GM20431 (cell line): Measurements from ENCODE around the gene GRAMD2B.
"Not testable (repeated sequence)": the region's sequence is repeated elsewhere in the genome, so short reads cannot be mapped to it uniquely, and the experiment has no call there.

Experiments
- in situ Hi-C: fragments of 300-500 bp; cut with MseI, MboI; formaldehyde crosslinking; loops from one replicate; pipeline ENCODE4 v1.15.0; 2020; ENCODE audit warnings: low sequenced_read_pairs; ENCODE audit not compliant: unreplicated experiment

The GRAMD2B gene

GRCh38 chr5:126470529-126470928 is 47.3 kb downstream of the GRAMD2B start:
- in situ Hi-C loops = not testable (repeated sequence)

DNA sequence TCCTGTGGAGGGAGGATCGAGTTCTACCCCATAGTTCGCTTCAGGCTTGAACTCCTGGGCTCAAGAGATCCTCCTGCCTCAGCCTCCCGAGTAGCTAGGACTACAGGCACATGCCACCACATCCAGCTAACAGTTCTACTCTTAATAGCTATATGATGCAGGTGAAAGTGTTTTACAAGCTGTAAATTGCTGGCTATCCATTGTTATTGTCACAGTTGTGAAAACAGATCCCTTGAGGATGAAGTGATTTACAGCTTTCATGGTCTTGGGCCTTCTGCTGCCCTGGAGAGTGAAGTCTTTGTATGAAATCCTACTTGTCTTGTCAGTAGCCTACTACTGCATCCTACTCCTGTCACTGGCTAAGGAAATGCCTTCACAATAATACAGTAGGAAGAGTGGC is 48.0 kb downstream of the GRAMD2B start:
- in situ Hi-C loops = no loop called here

DNA sequence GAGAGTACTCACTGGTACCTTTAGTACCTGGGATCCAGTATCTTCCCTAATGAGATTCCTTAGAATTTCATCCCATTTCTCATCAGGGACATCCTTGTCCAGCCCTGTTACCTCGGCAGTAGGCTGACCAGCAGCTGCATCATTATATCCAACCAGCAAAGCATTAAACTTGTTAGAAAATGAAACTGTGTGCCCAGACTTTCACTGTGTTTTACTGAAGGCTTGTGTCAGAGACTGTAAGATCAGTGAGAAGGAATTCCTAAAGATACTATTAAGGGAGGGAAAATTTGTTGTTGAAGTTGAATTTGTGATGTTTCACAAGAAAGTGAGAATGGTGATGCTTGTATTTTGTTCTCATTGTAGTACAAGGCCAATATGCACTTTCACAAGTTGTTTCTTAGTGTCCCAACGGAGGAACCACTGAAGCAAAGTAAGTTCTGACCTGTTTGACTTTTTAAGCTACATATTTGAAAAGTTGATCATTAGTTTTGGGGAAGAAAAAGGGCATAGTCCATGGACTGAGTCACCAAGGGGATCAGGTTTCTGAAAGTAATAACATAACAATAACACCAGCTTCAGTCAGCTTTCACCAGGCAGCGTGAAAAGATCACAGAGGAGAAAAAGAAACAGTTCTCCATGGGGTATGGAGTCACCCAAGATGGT is 48.8 kb downstream of the GRAMD2B start:
- in situ Hi-C loops = no loop called here

- in situ Hi-C loops = no loop called here
Observed at GRCh38 chr5:126472538-126472889, 49.3 kb downstream of the GRAMD2B start.

GRCh38 chr5:126477294-126478117 is 54.3 kb downstream of the GRAMD2B start:
- in situ Hi-C loops = no loop called here

DNA sequence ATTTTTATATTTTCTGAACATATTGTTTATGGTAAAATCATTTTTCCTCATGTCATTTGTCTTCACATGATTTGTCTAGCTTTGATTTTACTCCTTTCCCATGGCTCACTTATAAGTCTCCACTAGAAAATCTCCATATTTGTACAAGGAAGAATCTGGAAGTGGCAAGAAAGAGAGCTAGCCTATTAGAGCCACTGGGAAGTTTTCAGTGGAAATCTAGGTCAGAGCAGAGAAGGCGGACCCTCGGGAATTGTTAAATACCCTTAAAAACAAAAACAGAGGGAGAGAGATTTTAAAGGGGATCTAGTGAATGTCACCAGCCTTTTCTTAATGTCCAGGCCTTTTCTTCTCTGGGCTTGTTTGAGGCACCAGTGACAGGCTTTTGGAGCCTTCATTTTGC is 56.6 kb downstream of the GRAMD2B start:
- in situ Hi-C loops = no loop called here

GRCh38 chr5:126480824-126481223 is 57.6 kb downstream of the GRAMD2B start:
- in situ Hi-C loops = no loop called here

DNA sequence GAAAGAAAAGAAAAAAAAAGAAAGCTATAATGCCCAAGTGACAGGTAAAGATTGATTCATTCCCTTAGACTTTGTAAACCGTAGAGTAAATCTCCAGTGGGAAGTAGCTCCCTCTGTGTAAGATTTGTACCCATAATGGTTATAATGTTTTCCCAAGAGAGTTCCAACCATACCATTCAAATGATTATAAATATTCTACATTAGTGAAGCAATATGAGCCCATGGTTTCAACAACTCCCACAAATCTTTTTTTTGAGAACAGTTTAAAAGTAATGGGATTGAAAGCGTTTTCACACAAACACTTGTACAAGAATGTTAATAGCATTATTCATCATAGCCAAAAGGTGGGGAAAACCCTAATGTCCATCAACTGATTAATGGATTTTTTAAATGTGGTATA is 58.0 kb downstream of the GRAMD2B start:
- in situ Hi-C loops = no loop called here

DNA sequence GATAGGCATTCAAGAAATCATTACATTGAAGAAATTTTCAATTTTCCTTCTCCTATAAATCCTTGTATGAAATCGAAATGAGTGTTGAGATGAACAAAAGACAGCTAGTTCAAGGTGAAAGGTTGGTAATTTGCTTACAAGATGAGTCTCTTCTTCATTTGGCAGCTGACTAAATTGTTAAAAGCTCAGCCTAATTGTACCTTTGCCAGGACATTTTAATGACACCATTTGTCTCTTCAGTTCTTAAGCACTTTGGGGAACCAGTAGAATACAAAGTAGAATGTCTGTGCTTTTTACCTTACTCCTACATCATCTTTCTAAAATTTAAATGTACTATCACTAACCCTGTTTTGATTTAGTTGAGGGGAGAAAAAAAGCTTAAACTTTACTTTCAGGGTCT is 59.4 kb downstream of the GRAMD2B start:
- in situ Hi-C loops = no loop called here

- in situ Hi-C loops = no loop called here
Observed at GRCh38 chr5:126483156-126483555, 59.9 kb downstream of the GRAMD2B start.

DNA sequence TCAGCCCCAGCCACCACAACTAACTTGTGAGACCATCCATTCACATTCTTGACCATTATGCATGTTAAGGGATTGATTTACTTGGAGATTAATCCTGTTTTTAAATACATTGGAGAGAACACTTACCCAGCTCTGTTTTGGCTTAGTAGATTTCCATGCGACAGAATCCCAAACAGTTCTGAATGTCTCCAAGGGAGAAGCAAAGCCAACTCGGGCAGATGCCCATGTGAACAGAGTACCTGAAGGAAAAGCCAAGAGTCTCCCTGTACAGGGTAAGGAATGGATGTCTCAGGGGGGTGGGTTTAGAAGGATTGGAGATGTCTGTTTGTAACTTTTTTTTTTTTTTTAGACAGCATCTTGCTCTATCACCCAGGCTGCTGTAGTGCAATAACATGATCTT is 61.0 kb downstream of the GRAMD2B start:
- in situ Hi-C loops = no loop called here

- in situ Hi-C loops = no loop called here
Observed at GRCh38 chr5:126486332-126486731, 63.1 kb downstream of the GRAMD2B start.

GRCh38 chr5:126487596-126487995 is 64.4 kb downstream of the GRAMD2B start:
- in situ Hi-C loops = no loop called here

DNA sequence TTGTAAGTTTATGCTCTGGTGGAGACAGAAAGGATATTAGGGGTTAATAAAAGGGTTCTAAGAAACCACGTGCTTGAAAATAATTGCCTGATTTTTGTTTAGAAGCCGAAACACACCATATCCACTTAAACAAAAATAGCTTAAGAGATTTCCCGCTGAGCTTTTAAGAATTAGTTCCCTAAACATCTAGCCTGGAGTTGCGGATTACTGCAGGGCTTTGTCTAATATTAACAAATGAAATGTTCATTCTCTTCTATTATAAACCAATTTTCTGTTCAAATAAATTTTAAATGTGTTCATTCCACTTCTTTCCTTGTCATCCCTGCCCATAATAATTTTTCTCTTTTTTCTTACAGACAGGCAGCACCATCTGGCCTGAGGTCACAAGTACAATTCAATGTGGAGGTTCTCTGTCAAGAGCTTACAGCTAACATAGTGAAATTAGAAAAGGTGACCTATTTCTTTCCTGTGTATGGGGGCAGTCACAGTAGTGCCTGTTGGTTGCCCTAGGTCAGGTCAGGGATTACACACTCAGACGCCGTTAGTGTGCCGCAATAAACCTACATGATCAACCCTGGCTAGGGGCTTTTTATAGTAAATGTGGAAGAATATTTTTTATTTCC is 65.3 kb downstream of the GRAMD2B start:
- in situ Hi-C loops = no loop called here

GRCh38 chr5:126490167-126490940 is 67.1 kb downstream of the GRAMD2B start:
- in situ Hi-C loops = no loop called here

DNA sequence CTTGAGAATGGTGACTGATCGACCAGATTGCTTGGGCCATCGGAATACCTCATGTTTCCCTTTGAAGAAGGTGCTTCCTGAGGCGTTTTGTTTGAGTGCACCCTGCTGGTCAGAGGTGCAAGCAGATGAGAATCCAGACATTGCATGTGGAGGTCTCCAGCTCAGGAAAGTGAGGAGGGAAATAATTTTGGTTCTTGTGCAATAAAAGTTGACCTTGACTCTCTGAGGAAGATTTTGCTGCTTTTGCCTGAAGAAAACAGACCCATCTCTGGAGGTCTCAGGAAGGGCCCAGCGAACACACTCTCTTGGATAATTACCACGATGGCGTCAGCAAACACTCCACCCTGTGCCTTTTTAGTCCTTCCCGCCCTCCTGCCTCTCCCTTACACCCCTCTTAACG is 69.7 kb downstream of the GRAMD2B start:
- in situ Hi-C loops = no loop called here

GRCh38 chr5:126494393-126494792 is 71.2 kb downstream of the GRAMD2B start:
- in situ Hi-C loops = no loop called here

GRCh38 chr5:126497506-126497905 is 74.3 kb downstream of the GRAMD2B start:
- in situ Hi-C loops = no loop called here

DNA sequence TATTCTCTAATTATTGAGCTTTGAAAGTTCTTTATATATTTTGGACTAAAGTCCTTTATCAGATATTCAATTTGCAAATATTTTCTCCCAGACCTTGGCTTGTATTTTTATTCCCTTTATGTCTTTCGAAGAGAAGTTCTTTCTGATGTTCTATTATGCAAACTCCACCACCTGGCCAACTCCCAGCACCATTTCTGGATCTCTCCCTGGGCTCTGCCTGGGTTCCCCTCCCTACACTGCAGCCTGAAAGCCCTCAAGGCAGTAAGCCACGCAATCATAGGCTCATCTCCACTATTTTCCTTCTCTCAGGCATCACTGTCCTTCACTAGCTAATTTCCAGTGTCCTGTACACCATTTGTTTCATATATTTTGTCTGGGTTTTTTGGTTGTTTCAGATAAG is 76.1 kb downstream of the GRAMD2B start:
- in situ Hi-C loops = no loop called here

- in situ Hi-C loops = no loop called here
Observed at GRCh38 chr5:126499853-126500342, 76.7 kb downstream of the GRAMD2B start.
